ENCODE measurements around the gene COL26A1.

The COL26A1 gene

GRCh38 chr7:101578552-101578951, 215.9 kb downstream of the COL26A1 start:
- no peak for DNase-seq

GRCh38 chr7:101580596-101580995, 217.9 kb downstream of the COL26A1 start:
- DNase-seq: no peak

GRCh38 chr7:101581891-101582290, 219.2 kb downstream of the COL26A1 start:
- DNase-seq: no peak

DNA sequence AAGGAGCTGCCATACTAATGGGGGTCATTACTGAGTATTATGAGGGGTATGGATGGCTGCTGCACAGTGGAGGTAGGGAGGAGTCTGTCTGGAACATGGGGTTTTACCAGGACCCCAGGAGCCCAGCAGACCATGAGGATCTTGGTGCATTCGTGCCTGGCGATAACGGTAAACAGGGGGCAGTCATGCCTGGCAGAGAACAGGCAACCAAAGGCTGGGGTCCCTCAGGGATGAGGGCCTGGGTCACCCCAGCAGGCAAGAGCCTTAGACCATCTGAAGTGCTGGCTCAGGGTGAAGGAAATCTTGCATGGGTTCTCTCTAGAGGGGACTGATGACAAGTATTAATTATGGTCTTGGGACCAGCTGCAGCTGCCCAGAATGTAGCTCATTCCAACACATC, 220.3 kb downstream of the COL26A1 start:
- no peak for DNase-seq

GRCh38 chr7:101586078-101586905, 223.6 kb downstream of the COL26A1 start:
- DNase-seq: no peak

DNA sequence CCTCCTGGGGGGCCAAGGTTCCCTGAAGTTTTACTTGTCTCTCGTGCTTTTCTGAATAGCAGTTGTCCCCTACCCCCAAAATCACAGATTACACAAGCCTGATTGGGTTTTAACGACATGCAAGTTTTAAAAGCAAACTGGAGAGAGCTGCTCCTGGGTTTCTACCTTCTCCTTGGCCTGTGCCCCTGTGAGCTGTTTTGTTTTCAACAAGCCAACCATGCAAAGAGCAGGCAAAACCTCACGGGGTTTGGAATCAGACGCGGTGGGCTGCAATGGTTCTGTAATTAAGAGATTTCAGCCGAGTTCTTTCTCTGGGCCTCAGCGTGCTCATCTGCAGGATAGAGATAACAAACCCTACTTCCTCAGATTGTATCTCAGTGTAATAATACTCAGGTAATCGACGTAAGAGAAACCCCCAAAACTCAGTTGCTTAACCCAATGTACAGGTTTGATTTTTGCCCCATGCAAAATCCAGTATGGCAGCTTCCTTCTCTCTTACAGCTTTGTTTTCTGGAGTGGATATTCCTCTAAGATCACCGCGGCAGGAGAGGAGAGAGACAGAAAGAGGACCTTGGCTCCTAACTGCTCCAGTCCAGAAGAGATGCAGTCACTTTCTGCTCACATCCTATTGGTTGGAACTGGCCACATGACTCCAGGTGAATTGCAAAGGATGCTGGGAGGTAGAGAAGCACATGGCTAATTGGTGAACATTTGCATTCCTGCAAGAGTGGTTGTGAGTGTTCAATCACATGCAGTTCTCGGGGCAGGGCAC, 224.4 kb downstream of the COL26A1 start:
- no peak for DNase-seq

DNA sequence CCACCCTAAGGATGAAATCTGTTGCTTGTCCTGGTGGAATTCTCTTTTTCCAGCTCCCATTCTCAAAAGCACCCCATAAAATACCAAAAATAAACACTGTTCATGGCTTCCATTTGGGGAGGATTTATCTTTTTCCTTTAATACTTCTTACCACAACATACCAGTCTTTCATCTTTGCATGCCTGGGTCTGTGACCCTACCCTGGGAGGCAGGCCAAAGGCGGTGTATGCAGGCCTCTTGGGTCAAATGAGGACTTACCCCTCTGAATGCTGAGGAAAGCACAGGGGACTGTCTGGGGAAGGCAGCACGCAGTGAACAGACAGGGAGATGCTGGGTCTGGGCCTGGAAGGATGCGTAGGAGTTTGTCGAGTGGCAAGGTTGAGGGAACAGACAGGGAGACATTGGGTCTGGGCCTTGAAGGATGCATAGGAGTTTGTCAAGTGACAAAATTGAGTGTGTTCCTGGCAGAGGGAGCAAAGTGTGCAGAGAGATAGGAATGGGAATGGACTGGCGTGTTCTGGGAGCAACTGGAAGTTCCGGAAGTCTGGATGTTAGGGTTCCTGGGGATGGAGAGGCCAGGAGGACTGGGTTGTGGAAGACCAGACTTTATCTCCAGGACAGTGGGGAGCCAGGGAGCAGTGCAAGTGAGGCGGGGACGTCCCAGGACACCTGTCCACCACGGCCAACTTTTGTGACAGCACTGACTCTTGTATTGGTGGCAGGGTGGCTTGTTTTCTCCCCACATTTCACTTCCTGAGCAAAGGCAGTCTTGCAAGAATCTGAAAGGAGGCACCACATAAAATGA, 225.7 kb downstream of the COL26A1 start:
- no peak for DNase-seq

- DNase-seq: no peak
Measured at GRCh38 chr7:101589052-101589451, 226.4 kb downstream of the COL26A1 start.

DNA sequence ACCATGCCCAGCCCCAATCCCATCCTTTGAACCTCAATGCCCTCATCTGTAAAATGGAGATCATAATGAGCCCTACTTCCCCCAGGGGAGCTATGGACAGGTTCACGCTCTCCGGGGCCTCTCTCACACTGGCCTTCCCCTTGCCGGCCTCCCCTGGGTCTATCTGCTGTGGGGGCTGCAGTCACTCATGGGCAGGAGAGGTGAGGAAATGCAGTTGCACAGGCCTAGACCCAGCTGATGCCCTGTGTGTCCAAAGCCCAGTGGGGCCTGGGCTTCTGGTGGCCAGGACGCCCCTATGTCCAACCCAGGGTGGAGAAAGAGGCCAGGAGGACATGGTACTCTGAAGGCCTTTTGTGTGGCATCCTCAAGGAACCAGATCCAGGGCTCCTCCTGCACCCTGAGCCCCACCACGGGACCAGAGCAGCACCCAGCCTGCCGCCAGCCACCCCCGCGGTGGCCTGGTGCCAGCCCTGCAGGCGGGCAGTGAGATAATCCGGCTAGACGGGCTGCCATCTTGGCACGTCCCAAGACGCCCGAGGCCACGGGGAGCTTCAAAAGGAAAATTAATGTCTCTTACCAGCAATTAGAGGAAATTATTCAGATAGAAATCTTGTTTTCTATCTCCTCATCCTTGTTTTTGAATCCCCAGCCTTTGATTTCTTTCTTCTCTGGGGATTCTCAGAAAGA, 227.4 kb downstream of the COL26A1 start:
- no peak for DNase-seq

- DNase-seq: no peak
Measured at GRCh38 chr7:101590663-101591435, 228.2 kb downstream of the COL26A1 start.

DNA sequence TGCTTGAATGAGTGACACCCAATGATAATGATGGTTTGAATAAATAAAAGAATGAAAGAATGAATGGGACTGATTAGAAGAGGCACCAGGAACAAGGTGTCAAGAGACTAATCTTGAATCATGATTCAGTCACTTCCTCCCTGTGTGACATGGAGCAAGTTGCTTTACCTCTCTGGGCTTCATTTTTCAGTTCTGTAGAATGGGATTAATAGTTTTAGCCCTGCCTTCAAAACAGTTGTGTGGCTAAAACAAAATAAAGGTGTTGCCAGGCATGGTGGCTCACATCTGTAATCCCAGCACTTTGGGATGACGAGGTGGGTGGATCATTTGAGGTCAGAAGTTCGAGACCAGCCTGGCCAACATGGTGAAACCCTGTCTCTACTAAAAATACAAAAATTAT, 228.8 kb downstream of the COL26A1 start:
- DNase-seq: no peak

DNA sequence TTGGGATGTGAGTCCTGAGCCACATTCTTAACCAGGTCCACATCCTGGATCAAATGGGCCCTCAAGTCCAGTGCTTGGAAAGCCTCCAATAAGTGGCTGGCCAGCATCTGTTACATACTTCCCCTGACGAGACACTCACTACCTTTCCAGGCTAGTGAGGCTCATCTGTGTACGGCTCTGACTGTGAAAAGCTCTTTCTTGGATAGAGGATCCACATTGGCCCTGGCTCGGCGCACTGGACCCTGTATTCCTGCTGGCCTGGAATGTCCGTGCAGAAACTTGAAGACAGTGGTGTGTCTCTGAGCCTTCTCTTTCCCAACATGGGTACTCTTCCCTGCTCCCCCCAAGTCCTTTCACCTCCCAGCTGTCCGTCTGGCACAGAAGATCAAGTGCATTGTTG, 230.9 kb downstream of the COL26A1 start:
- DNase-seq: no peak

- DNase-seq: no peak
Measured at GRCh38 chr7:101594790-101595189, 232.1 kb downstream of the COL26A1 start.

- DNase-seq: no peak
Measured at GRCh38 chr7:101595246-101595645, 232.6 kb downstream of the COL26A1 start.

DNA sequence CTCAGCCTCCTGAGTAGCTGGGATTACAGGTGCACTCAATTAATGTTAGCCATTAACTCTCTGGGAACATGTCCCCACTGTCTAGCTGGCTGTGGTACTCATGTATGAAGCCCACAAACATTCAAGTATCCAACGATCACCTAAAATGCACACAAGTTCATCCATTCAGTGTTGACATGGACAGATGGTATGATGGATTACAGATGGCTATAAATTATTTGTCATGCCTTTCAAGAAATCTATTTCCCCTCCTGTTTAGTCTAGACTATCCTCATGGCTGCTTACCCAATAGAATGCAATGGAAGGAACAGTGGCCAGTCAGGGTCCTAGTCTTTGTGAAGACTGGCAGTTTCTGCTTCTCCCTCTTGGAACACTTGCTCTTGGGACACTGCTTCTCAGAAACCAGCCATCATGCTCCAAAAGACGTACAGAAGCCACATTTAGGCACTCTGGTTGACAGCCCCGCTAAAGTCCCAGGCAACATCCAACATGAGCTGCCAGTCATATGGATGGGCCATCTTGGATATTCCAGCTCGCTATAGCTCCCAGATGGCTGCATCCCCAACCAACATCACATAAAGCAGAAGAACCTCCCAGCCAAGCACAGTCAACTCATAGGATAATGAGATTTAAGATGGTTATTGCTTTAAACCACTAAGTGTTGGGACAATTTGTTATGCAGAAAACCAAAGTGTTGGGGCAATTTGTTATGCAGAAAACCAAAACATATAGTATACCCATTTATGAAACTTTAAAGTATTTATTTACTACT, 233.3 kb downstream of the COL26A1 start:
- DNase-seq: no peak

DNA sequence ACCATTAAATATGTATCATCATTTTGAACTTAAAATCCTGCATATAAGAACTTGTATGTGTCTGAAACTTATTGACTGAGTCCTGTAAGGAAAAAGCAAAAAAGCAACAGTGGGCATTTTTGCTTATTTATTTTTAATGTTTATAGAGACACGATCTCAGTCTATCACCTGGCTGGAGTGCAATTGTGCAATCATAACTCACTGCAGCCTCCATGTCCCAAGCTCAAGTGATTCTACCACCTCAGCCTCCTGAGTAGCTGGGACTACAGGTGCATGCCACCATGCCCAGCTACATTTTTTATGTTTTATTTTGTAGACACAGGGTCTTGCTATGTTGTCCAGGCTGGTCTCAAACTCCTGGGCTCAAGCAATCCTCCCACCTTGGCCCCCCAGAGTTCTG, 234.2 kb downstream of the COL26A1 start:
- DNase-seq: no peak

DNA sequence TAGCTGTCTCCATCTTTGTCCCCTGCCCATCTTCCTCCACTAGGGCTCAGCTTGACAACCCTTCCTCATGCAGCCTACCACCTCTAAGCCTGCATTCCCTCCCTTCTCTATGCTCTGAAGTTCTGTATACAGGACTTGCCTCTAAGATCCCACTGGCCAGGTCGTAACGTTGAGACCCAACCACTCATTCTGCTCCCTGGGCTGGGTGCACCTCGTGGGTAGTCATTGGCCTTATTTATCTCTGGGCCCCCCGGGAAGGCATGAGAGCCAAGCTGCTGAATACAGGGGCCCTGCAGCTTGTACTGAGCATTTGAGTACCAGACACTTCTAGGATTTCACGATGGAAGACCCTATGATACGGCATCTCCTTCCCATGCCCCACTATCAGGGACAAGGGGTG, 235.3 kb downstream of the COL26A1 start:
- no peak for DNase-seq

GRCh38 chr7:101598422-101598985, 235.8 kb downstream of the COL26A1 start:
- no peak for DNase-seq

DNA sequence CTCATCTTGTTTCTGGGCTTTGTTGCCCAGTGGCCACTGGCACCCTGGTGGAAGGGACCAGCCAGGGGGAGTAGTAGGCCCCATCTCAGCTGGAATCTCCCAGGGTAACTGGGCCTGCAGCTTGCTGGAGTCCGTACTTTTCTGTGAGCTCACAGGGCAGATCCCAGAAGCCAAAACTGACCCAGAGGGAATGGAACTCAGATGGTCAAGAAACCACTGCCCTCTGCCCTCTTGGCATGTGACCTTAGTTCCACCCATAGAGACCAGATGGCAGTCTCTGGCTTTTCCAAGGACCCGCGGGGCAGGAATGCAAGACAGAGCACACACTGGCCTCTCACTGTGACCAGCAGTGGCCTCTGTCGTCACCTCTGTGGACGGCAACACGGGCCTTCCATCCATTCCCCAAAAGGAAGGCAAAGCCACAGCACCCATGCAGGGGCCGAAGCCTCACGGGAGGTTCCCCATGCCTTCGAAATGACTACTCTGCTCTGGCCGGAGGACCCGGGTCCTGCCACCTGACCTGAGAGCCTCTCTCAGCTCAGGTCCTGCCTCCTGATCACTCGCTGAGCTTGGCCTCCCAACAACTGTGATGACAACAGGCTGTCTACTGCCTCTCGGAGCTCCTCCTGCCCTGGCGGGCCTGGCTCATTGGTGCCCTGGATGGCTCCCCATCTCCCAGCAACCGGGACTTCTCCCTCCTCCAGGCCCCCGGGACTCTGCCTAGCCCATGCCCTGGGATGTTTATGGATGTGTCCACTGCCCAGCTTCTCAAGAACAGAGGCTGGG, 236.5 kb downstream of the COL26A1 start:
- DNase-seq: no peak

DNA sequence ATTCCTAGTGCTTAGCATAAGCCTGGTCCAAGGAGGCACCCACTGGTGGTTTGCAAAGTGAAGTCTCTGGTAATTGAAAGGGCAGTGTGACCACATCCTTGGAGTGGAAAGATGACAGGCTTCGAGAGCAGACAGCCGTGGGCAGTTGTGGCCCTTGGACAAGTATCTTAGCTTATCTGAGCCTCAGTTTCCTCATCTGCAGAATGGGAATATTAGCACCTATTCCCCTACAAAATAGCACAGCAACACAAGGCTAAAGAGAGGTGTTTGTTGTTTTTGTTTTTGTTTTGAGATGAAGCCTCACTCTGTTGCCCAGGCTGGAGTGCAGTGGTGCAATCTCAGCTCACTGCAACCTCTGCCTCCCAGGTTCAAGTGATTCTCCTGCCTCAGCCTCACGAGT, 237.1 kb downstream of the COL26A1 start:
- DNase-seq: no peak

All from T-helper 1 cell (primary cell).